HEK293 (cell line): ENCODE data around the gene POLR3GL.

Source experiments
- CTCF ChIA-PET: fragments of 350-600 bp; formaldehyde crosslinking; extraction: SDS; loops from one replicate; lab custom pipeline; 2021; ENCODE audit warnings: antibody characterized with exemption; lab: Yijun Ruan, JAX
- POLR2A ChIA-PET: fragments of 300-600 bp; formaldehyde crosslinking; extraction: SDS; loops from one replicate; lab custom pipeline; 2020; ENCODE audit warnings: antibody characterized with exemption, inconsistent platforms; lab: Yijun Ruan, JAX
- H3K27ac ChIP-seq: fragments of 200-500 bp; sonication (Bioruptor generic); 2 replicates; pipeline ENCODE4 v1.5.1; 2014; ENCODE audit warnings: low read depth, low read length, control low read depth, inconsistent platforms; ENCODE audit errors: extremely low read depth
- H3K36me3 ChIP-seq, 2 experiments: fragments of 200-500 bp in 1 of 2; sonication (Bioruptor generic) in 1 of 2; 1 replicate in 1 of 2; 2 replicates in 1 of 2; pipeline ENCODE4 v1.5.1; 2014 to 2017; ENCODE audit warnings: inconsistent platforms in 2 of 2, low read length in 2 of 2; ENCODE audit not compliant: control insufficient read depth in 2 of 2, insufficient read depth in 1 of 2
- H3K4me1 ChIP-seq: fragments of 200-500 bp; sonication (Bioruptor generic); 2 replicates; pipeline ENCODE4 v1.5.1; 2014; ENCODE audit warnings: mild to moderate bottlenecking, low read length, inconsistent platforms; ENCODE audit not compliant: control insufficient read depth, insufficient read depth
- H3K4me3 ChIP-seq: 2 replicates; pipeline ENCODE4 v1.5.1; 2011; ENCODE audit warnings: low read depth, mild to moderate bottlenecking, control low read depth, low read length, moderate library complexity
- H3K9me3 ChIP-seq: fragments of 200-500 bp; sonication (Bioruptor generic); 2 replicates; pipeline ENCODE4 v1.5.1; 2014; ENCODE audit warnings: low read depth, low read length, inconsistent platforms; ENCODE audit not compliant: control insufficient read depth, insufficient read depth
- KLF16 ChIP-seq: fragments of 450-650 bp; formaldehyde crosslinking; IDR thresholded peaks from 2 replicates; pipeline ENCODE4 v1.5.1; 2017; ENCODE audit warnings: missing biosample characterization, missing genetic modification characterization
- SCRT2 ChIP-seq: fragments of 450-650 bp; formaldehyde crosslinking; IDR thresholded peaks from 2 replicates; pipeline ENCODE4 v1.5.1; 2016; ENCODE audit warnings: missing biosample characterization, missing genetic modification characterization
- SP2 ChIP-seq: fragments of 450-650 bp; formaldehyde crosslinking; IDR thresholded peaks from 2 replicates; pipeline ENCODE4 v1.5.1; 2016; ENCODE audit warnings: missing biosample characterization, missing genetic modification characterization
- ZNF140 ChIP-seq: fragments of 450-650 bp; formaldehyde crosslinking; IDR thresholded peaks from 2 replicates; pipeline ENCODE4 v1.5.1; 2016; ENCODE audit warnings: missing biosample characterization, missing genetic modification characterization
- ZNF221 ChIP-seq: fragments of 450-650 bp; formaldehyde crosslinking; IDR thresholded peaks from 2 replicates; pipeline ENCODE4 v1.5.1; 2017; ENCODE audit warnings: missing biosample characterization, missing genetic modification characterization, borderline replicate concordance
- ZNF23 ChIP-seq: fragments of 450-650 bp; formaldehyde crosslinking; IDR thresholded peaks from 2 replicates; pipeline ENCODE4 v1.5.1; 2016; ENCODE audit warnings: missing biosample characterization, missing genetic modification characterization, borderline replicate concordance
- ZNF433 ChIP-seq: fragments of 450-650 bp; formaldehyde crosslinking; IDR thresholded peaks from 2 replicates; pipeline ENCODE4 v1.5.1; 2016; ENCODE audit warnings: missing biosample characterization, missing genetic modification characterization, low read depth
- ZNF510 ChIP-seq: fragments of 450-650 bp; formaldehyde crosslinking; IDR thresholded peaks from 2 replicates; pipeline ENCODE4 v1.5.1; 2018; ENCODE audit warnings: mild to moderate bottlenecking, missing genetic modification characterization, missing biosample characterization; ENCODE audit not compliant: insufficient replicate concordance
- ZNF514 ChIP-seq: fragments of 450-650 bp; formaldehyde crosslinking; IDR thresholded peaks from 2 replicates; pipeline ENCODE4 v1.5.1; 2016; ENCODE audit warnings: missing biosample characterization, missing genetic modification characterization
- ZNF596 ChIP-seq: fragments of 450-650 bp; IDR thresholded peaks from 2 replicates; pipeline ENCODE4 v1.5.0; 2018; ENCODE audit warnings: missing biosample characterization, mild to moderate bottlenecking, missing genetic modification characterization, moderate library complexity
- ZNF600 ChIP-seq: fragments of 450-650 bp; formaldehyde crosslinking; IDR thresholded peaks from 2 replicates; pipeline ENCODE4 v1.5.1; 2016; ENCODE audit warnings: missing biosample characterization, missing genetic modification characterization
- ZNF830 ChIP-seq: fragments of 450-650 bp; IDR thresholded peaks from 2 replicates; pipeline ENCODE4 v1.5.0; 2018; ENCODE audit warnings: missing biosample characterization, missing genetic modification characterization, low read depth, mild to moderate bottlenecking, moderate library complexity
- ZSCAN23 ChIP-seq: fragments of 450-650 bp; formaldehyde crosslinking; IDR thresholded peaks from 2 replicates; pipeline ENCODE4 v1.5.1; 2016; ENCODE audit warnings: missing biosample characterization, missing genetic modification characterization
- ZSCAN30 ChIP-seq: fragments of 450-650 bp; IDR thresholded peaks from 2 replicates; pipeline ENCODE4 v1.5.1; 2018; ENCODE audit warnings: missing biosample characterization, mild to moderate bottlenecking, missing genetic modification characterization, moderate library complexity
- ZXDB ChIP-seq: fragments of 450-650 bp; formaldehyde crosslinking; IDR thresholded peaks from 2 replicates; pipeline ENCODE4 v1.5.1; 2016; ENCODE audit warnings: missing biosample characterization, missing genetic modification characterization
- TF ChIP-seq, protein P1 (sequence below): fragments of 450-650 bp; formaldehyde crosslinking; IDR thresholded peaks from 2 replicates; pipeline ENCODE4 v1.5.1; 2016; ENCODE audit warnings: missing biosample characterization, missing genetic modification characterization
- TF ChIP-seq, protein P2 (sequence below): sonication (generic); formaldehyde crosslinking; IDR thresholded peaks from 2 replicates; pipeline ENCODE4 v1.8.1; 2022; ENCODE audit warnings: mild to moderate bottlenecking, moderate library complexity, missing genetic modification reagents
- TF ChIP-seq, protein P3 (sequence below): fragments of 450-650 bp; formaldehyde crosslinking; IDR thresholded peaks from 2 replicates; pipeline ENCODE4 v1.5.1; 2016; ENCODE audit warnings: missing biosample characterization, missing genetic modification characterization
- TF ChIP-seq, protein P4 (sequence below): fragments of 450-650 bp; formaldehyde crosslinking; IDR thresholded peaks from 2 replicates; pipeline ENCODE4 v1.5.1; 2017; ENCODE audit warnings: missing biosample characterization, mild to moderate bottlenecking, missing genetic modification characterization, moderate library complexity
- TF ChIP-seq, protein P5 (sequence below): fragments of 450-650 bp; formaldehyde crosslinking; IDR thresholded peaks from 2 replicates; pipeline ENCODE4 v1.5.1; 2016; ENCODE audit warnings: missing biosample characterization, missing genetic modification characterization
- TF ChIP-seq, protein P6 (sequence below): fragments of 450-650 bp; formaldehyde crosslinking; IDR thresholded peaks from 2 replicates; pipeline ENCODE4 v1.5.1; 2016; ENCODE audit warnings: missing biosample characterization, missing genetic modification characterization, low read depth

The POLR3GL gene

DNA sequence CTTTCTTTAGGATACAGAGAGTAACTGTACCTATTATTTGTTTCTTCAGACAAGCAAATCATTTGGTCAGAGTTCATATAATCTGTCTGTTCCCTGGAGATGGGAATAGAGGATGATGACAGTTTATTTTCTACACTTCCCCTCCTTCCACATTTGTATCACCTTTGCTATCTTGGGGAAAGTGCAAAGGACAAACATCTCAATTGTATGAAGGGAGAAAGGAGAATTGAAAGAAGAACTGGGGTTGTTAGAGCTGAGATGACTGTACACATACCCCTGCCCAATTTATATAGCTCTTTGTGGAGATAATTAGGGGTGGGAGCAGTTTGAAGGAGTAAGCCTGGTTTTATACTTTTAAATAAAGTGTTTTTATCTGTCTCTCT, 14.0 kb downstream of the POLR3GL start:
- Histone ChIP-seq H3K4me1 (peaks cover 6% of the 10 kb centered on the region), H3K36me3 (no peaks in the 10 kb centered on the region), H3K4me3 (no peak overlapping the region), H3K27ac (peak overlapping the region; percentile 60), H3K9me3 (no peaks in the 10 kb centered on the region)
- ChIA-PET CTCF (interaction anchor here (0.6 to 6.8 kb wide), 16 partner anchors 12 to 133 kb away, joined by 3 to 227 read pairs (median 4); partner anchors contain the start of genes ANKRD34A, LIX1L, NUDT17 and POLR3GL), POLR2A (interaction anchor here (0.6 to 3.7 kb wide), 9 partner anchors 12 to 120 kb away, joined by 3 to 30 read pairs (median 8); partner anchors contain the start of genes ANKRD34A, LIX1L, PEX11B and PIAS3)
- TF ChIP-seq SCRT2 (tag by site-specific recombination) (no peak), ZNF140 (tag by site-specific recombination) (no peak), KLF16 (tag by site-specific recombination) (no peak), ZNF596 (tag by site-specific recombination) (no peak), ZXDB (tag by site-specific recombination) (no peak), ZSCAN30 (tag by site-specific recombination) (no peak)
- TF ChIP-seq, protein P1, sequence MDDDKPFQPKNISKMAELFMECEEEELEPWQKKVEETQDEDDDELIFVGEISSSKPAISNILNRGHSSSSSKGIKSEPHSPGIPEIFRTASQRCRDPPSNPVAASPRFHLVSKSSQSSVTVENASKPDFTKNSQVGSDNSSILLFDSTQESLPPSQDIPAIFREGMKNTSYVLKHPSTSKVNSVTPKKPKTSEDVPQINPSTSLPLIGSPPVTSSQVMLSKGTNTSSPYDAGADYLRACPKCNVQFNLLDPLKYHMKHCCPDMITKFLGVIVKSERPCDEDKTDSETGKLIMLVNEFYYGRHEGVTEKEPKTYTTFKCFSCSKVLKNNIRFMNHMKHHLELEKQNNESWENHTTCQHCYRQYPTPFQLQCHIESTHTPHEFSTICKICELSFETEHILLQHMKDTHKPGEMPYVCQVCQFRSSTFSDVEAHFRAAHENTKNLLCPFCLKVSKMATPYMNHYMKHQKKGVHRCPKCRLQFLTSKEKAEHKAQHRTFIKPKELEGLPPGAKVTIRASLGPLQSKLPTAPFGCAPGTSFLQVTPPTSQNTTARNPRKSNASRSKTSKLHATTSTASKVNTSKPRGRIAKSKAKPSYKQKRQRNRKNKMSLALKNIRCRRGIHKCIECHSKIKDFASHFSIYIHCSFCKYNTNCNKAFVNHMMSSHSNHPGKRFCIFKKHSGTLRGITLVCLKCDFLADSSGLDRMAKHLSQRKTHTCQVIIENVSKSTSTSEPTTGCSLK (tag by site-specific recombination): no peak
- TF ChIP-seq, protein P2, sequence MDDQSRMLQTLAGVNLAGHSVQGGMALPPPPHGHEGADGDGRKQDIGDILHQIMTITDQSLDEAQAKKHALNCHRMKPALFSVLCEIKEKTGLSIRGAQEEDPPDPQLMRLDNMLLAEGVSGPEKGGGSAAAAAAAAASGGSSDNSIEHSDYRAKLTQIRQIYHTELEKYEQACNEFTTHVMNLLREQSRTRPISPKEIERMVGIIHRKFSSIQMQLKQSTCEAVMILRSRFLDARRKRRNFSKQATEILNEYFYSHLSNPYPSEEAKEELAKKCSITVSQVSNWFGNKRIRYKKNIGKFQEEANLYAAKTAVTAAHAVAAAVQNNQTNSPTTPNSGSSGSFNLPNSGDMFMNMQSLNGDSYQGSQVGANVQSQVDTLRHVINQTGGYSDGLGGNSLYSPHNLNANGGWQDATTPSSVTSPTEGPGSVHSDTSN (CRISPR knock-in tag): no peak
- TF ChIP-seq, protein P3, sequence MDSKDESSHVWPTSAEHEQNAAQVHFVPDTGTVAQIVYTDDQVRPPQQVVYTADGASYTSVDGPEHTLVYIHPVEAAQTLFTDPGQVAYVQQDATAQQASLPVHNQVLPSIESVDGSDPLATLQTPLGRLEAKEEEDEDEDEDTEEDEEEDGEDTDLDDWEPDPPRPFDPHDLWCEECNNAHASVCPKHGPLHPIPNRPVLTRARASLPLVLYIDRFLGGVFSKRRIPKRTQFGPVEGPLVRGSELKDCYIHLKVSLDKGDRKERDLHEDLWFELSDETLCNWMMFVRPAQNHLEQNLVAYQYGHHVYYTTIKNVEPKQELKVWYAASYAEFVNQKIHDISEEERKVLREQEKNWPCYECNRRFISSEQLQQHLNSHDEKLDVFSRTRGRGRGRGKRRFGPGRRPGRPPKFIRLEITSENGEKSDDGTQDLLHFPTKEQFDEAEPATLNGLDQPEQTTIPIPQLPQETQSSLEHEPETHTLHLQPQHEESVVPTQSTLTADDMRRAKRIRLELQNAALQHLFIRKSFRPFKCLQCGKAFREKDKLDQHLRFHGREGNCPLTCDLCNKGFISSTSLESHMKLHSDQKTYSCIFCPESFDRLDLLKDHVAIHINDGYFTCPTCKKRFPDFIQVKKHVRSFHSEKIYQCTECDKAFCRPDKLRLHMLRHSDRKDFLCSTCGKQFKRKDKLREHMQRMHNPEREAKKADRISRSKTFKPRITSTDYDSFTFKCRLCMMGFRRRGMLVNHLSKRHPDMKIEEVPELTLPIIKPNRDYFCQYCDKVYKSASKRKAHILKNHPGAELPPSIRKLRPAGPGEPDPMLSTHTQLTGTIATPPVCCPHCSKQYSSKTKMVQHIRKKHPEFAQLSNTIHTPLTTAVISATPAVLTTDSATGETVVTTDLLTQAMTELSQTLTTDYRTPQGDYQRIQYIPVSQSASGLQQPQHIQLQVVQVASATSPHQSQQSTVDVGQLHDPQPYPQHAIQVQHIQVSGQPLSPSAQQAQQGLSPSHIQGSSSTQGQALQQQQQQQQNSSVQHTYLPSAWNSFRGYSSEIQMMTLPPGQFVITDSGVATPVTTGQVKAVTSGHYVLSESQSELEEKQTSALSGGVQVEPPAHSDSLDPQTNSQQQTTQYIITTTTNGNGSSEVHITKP: no peak
- TF ChIP-seq, protein P4, sequence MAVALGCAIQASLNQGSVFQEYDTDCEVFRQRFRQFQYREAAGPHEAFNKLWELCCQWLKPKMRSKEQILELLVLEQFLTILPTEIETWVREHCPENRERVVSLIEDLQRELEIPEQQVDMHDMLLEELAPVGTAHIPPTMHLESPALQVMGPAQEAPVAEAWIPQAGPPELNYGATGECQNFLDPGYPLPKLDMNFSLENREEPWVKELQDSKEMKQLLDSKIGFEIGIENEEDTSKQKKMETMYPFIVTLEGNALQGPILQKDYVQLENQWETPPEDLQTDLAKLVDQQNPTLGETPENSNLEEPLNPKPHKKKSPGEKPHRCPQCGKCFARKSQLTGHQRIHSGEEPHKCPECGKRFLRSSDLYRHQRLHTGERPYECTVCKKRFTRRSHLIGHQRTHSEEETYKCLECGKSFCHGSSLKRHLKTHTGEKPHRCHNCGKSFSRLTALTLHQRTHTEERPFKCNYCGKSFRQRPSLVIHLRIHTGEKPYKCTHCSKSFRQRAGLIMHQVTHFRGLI (tag by site-specific recombination): no peak
- TF ChIP-seq, protein P5, sequence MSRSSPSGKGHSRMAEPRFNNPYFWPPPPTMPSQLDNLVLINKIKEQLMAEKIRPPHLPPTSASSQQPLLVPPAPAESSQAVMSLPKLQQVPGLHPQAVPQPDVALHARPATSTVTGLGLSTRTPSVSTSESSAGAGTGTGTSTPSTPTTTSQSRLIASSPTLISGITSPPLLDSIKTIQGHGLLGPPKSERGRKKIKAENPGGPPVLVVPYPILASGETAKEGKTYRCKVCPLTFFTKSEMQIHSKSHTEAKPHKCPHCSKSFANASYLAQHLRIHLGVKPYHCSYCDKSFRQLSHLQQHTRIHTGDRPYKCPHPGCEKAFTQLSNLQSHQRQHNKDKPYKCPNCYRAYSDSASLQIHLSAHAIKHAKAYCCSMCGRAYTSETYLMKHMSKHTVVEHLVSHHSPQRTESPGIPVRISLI: no peak

DNA sequence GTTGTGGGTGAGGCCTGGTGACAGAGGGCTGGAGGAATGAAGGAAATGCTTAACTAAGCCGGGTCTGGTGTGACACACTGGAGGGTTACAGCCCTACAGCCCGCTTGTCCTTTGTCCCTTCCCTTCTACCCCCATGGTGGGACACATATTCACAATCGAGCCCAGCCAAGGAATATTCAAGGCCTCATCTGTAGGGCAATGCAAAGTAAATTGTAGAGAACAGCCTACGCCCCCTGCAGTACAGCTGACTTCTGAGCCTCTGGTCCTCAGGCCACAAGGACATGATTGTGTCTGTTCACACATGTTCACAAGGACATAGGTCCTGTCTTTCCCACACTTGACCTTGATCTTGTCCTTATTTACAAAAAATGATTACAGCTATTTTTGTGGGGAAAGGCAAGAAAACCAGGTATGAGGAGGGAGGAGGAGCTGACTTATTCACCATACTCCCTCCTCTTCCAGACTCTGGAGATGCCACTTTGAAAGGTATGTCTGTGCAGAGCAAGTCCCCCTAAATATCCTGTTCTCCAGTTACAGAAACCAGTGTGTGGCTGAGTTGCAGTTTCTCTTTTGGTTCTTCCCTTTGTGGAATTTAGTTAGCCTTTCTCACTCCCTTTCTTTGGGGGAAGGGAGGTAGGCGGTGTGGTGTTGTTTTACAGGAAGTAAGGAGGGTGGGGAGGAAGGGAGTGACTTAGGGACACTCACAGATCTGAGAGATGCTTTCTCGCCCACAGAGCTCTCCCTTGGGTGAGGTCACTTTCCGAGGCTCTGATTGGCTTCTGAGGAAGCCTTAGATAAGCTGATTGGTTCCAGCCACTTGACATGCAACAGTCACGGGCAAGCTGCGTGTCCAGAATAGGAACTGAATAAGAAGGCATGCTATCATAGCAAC, 14.6 kb downstream of the POLR3GL start:
- H3K27ac ChIP-seq: peak overlapping the region; percentile 60
- no peaks in the 10 kb centered on the region for H3K36me3 ChIP-seq
- no peak overlapping the region for H3K4me3 ChIP-seq
- CTCF ChIA-PET: interaction anchor here (0.6 to 6.8 kb wide), 20 partner anchors 11 to 134 kb away, joined by 3 to 227 read pairs (median 3); partner anchors contain the start of genes ANKRD34A, LIX1L, NUDT17 and POLR3GL
- peaks cover 6% of the 10 kb centered on the region for H3K4me1 ChIP-seq
- POLR2A ChIA-PET: interaction anchor here (0.5 to 3.7 kb wide), 16 partner anchors 9 to 121 kb away, joined by 3 to 30 read pairs (median 4); partner anchors contain the start of genes ANKRD34A, LIX1L, PEX11B and PIAS3
- H3K9me3 ChIP-seq: no peaks in the 10 kb centered on the region
- TF ChIP-seq SP2: peak; percentile 94
- TF ChIP-seq ZNF510 (tag by site-specific recombination): no peak
- TF ChIP-seq ZNF23 (tag by site-specific recombination): no peak
- peak; percentile 69 for TF ChIP-seq ZNF600 (tag by site-specific recombination)
- no peak for TF ChIP-seq ZNF221 (tag by site-specific recombination)
- TF ChIP-seq ZNF830 (tag by site-specific recombination): no peak
- no peak for TF ChIP-seq ZNF433 (tag by site-specific recombination)
- TF ChIP-seq, protein P6, sequence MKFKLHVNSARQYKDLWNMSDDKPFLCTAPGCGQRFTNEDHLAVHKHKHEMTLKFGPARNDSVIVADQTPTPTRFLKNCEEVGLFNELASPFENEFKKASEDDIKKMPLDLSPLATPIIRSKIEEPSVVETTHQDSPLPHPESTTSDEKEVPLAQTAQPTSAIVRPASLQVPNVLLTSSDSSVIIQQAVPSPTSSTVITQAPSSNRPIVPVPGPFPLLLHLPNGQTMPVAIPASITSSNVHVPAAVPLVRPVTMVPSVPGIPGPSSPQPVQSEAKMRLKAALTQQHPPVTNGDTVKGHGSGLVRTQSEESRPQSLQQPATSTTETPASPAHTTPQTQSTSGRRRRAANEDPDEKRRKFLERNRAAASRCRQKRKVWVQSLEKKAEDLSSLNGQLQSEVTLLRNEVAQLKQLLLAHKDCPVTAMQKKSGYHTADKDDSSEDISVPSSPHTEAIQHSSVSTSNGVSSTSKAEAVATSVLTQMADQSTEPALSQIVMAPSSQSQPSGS (tag by site-specific recombination): peak; percentile 89
- no peak for TF ChIP-seq ZSCAN23
- TF ChIP-seq ZNF514 (tag by site-specific recombination): no peak
